Measurements from ENCODE around the gene ODF2. TPM values are rescaled to one million over a fixed set of nuclear protein-coding genes. Genes with fewer than 3 reads are reported as not detected.
"Not testable (repeated sequence)": the region's sequence is repeated elsewhere in the genome, so short reads cannot be mapped to it uniquely, and the experiment has no call there.

The ODF2 gene
- total and polyA plus RNA-seq, 10 of the 15 experiments (the other 5 are each of a cell fraction or from before 2014, with no cell fraction given): 8.7 to 65.1 (median 38.5) TPM

DNA sequence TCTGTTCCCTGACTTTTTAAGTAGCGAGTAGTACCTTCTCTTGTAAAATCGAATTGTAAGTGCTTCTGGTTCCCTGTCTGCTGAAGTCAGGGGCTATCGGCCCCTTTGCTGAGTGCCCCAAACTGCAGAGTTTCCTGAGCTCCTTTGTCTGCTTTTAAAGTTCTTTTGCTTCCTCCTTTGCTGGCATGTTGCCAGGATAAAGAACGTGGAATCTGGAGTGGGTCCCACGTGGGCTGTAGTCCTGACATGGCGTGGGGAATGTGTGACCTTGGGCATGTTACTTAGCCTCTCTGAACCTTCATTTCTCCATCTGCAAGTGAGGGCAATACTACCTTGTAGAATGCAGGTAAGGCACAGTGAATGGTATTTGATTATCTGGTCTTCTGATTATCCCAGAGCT lies 13.7 kb upstream of the ODF2 start (continued):
- TF ChIP-seq, protein P1, sequence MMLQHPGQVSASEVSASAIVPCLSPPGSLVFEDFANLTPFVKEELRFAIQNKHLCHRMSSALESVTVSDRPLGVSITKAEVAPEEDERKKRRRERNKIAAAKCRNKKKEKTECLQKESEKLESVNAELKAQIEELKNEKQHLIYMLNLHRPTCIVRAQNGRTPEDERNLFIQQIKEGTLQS (IDR thresholded peaks at IDR 0.05; ENCODE audit: borderline replicate concordance, extremely low read depth, low read depth, low read length): no peak
- TF ChIP-seq, protein P2, sequence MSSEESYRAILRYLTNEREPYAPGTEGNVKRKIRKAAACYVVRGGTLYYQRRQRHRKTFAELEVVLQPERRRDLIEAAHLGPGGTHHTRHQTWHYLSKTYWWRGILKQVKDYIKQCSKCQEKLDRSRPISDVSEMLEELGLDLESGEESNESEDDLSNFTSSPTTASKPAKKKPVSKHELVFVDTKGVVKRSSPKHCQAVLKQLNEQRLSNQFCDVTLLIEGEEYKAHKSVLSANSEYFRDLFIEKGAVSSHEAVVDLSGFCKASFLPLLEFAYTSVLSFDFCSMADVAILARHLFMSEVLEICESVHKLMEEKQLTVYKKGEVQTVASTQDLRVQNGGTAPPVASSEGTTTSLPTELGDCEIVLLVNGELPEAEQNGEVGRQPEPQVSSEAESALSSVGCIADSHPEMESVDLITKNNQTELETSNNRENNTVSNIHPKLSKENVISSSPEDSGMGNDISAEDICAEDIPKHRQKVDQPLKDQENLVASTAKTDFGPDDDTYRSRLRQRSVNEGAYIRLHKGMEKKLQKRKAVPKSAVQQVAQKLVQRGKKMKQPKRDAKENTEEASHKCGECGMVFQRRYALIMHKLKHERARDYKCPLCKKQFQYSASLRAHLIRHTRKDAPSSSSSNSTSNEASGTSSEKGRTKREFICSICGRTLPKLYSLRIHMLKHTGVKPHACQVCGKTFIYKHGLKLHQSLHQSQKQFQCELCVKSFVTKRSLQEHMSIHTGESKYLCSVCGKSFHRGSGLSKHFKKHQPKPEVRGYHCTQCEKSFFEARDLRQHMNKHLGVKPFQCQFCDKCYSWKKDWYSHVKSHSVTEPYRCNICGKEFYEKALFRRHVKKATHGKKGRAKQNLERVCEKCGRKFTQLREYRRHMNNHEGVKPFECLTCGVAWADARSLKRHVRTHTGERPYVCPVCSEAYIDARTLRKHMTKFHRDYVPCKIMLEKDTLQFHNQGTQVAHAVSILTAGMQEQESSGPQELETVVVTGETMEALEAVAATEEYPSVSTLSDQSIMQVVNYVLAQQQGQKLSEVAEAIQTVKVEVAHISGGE (CRISPR knock-in tag; IDR thresholded peaks at IDR 0.05): no peak
- TF ChIP-seq, protein P3, sequence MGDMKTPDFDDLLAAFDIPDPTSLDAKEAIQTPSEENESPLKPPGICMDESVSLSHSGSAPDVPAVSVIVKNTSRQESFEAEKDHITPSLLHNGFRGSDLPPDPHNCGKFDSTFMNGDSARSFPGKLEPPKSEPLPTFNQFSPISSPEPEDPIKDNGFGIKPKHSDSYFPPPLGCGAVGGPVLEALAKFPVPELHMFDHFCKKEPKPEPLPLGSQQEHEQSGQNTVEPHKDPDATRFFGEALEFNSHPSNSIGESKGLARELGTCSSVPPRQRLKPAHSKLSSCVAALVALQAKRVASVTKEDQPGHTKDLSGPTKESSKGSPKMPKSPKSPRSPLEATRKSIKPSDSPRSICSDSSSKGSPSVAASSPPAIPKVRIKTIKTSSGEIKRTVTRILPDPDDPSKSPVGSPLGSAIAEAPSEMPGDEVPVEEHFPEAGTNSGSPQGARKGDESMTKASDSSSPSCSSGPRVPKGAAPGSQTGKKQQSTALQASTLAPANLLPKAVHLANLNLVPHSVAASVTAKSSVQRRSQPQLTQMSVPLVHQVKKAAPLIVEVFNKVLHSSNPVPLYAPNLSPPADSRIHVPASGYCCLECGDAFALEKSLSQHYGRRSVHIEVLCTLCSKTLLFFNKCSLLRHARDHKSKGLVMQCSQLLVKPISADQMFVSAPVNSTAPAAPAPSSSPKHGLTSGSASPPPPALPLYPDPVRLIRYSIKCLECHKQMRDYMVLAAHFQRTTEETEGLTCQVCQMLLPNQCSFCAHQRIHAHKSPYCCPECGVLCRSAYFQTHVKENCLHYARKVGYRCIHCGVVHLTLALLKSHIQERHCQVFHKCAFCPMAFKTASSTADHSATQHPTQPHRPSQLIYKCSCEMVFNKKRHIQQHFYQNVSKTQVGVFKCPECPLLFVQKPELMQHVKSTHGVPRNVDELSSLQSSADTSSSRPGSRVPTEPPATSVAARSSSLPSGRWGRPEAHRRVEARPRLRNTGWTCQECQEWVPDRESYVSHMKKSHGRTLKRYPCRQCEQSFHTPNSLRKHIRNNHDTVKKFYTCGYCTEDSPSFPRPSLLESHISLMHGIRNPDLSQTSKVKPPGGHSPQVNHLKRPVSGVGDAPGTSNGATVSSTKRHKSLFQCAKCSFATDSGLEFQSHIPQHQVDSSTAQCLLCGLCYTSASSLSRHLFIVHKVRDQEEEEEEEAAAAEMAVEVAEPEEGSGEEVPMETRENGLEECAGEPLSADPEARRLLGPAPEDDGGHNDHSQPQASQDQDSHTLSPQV (IDR thresholded peaks at IDR 0.05): no peak
- TF ChIP-seq SMARCA5 (IDR thresholded peaks at IDR 0.05) (no peak), PAX5 (IDR thresholded peaks at IDR 0.05; ENCODE audit: borderline replicate concordance, low read depth, low read length) (no peak), NFYB (IDR thresholded peaks at IDR 0.05; ENCODE audit: insufficient read depth, low read depth, low read length) (no peak), NR2F1 (conservative IDR thresholded peaks at IDR 0.05) (no peak)

DNA sequence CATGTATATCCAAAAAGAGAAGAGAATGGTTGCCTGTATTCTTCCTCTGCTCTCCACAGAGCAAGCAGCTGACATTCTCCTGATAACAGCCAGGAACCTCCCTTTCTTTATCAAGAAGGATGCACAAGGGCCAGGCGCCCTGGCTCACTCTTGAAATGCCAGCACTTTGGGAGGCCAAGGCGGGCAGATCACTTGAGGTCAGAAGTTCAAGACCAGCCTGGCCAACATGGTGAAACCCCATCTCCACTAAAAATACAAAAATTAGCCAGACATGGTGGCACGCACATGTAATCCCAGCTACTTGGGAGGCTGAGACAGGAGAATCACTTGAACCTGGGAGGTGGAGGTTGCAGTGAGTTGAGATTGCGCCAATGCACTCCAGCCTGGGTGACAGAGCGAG lies 9.3 kb upstream of the ODF2 start:
- H4K20me1 ChIP-seq (ENCODE audit: control insufficient read depth, insufficient read depth); RAD21 ChIA-PET (ENCODE audit: unreplicated experiment); H3K79me2 ChIP-seq (ENCODE audit: control insufficient read depth, insufficient read depth, low read length); H3K4me2 ChIP-seq (ENCODE audit: control insufficient read depth, insufficient read depth); SMC1A ChIA-PET (ENCODE audit: uncharacterized antibody, unreplicated experiment); H3K27ac ChIP-seq (ENCODE audit: control insufficient read depth, insufficient read depth); H3K4me3 ChIP-seq; H3K27me3 ChIP-seq (replicated peaks in 1 of 2; ENCODE audit: control insufficient read depth in 2 of 2, insufficient read depth in 2 of 2, low read length in 1 of 2); FAIRE-seq; DNase-seq (ENCODE audit: low read depth, low spot score); in situ Hi-C loops (cut with MboI); POLR2A ChIA-PET; H3K9ac ChIP-seq (ENCODE audit: control insufficient read depth, insufficient read depth, low read length); H2AFZ ChIP-seq (ENCODE audit: control insufficient read depth, low read depth, low read length); intact Hi-C loops (cut with micrococcal nuclease; ENCODE audit: unreplicated experiment); H3K9me3 ChIP-seq (replicated peaks; ENCODE audit: control insufficient read depth, insufficient read depth, low read length); H3K4me1 ChIP-seq (ENCODE audit: control insufficient read depth, insufficient read depth, low read length); BruUV-seq (replicated peaks); ATAC-seq; H3K36me3 ChIP-seq (ENCODE audit: control insufficient read depth in 2 of 2, insufficient read depth in 2 of 2, low read length in 1 of 2): not testable (repeated sequence)
- CTCF ChIA-PET: interaction anchor here (0.5 to 2.4 kb wide), 4 partner anchors 8 to 372 kb away, joined by 3 to 10 read pairs (median 4); partner anchors contain the start of gene ENDOG
- WGBS (ENCODE audit: insufficient coverage, insufficient replicate concordance, low lambda C conversion rate, missing lambda C conversion rate): 39% methylated on average over 5 of the region's 5 CpGs
